ENCODE data around the gene RXRG. TPM values are rescaled to one million over a fixed set of nuclear protein-coding genes. Genes with fewer than 3 reads are reported as not detected.
A peak's percentile ranks its signal among the peaks of the same experiment; 100 is the strongest.

RXRG gene
- total and polyA plus RNA-seq, 3 experiments from 2014 or later: not detected

DNA sequence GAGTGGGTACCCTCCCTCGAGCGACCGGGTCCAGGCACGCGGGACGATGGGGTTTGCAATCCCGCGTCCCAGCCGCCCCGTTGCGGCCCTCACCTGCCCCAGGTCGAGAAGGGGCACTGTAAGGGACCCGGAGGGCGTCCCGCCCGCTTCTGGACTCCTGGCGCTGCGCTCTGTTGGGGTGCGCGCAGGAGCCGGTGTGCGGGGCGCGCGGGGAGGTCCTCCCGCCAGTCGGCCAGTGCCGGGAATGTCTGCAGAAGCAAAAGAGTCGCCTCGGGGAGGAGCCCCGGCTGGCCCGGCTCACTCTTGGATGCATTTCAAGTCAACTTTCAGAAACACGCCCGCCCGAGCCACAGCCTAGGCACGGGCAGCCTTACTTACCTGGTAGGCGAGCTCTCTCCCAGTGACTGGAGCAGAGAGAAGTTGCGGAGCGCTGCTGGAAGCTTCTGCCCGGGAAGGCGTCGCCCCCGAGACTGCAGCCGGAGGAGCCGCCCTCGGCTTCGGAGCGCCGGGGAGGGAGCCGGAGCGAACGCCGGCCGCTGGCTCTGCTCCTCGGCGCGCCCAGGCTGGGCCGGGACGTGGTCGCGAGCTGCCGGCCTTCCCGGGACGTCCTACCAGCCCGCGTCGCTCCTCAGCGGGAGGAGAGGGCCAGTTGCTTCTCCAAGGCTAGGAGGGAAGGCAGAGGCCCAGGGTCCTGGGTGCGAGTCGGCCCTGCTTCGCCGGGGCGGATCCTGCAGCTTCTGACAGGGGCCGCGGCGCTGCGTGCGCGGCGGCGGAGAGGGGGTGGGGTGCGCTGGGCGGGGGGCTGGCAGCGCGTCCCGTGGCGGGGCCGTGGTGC is 88.7 kb downstream of the RXRG start, which contains the start of gene LMX1A:
Gene LMX1A (minus strand): TSS at position 739 of the 835 bp plus-strand sequence. CDS start 1,156 bp downstream, outside the sequence.
- no peak for DNase-seq
- no peak within 1 kb of the TSS for H3K4me3 ChIP-seq (ENCODE audit: low read length)
- H3K27me3 ChIP-seq (ENCODE audit: insufficient read depth, low read length, poor library complexity, severe bottlenecking): peaks cover 30% of the 10 kb centered on the region
- ChIA-PET POLR2A (no interaction called here), CTCF (interaction anchor here (1.1 to 1.2 kb wide), 2 partner anchors 11 to 12 kb away, joined by 3 to 4 read pairs; no protein-coding TSS in a partner anchor)
- H3K27ac ChIP-seq (ENCODE audit: low read depth, low read length): no peak within 1 kb of the TSS
- Mint-ChIP-seq H3K4me1 (peaks cover 9 to 26% (median 11%) of the 10 kb centered on the region in 3 donors), H3K36me3 (no peaks in the 10 kb centered on the region), H3K9me3 (peaks cover 0 to 2% (median 0%) of the 10 kb centered on the region in 5 donors), H3K27ac (no peak within 1 kb of the TSS), H3K4me3 (no peak within 1 kb of the TSS), H3K27me3 (peaks cover 51 to 86% of the 10 kb centered on the region in 2 donors)
- H3K9me3 ChIP-seq (ENCODE audit: low read length): no peaks in the 10 kb centered on the region
- H3K36me3 ChIP-seq (ENCODE audit: insufficient read depth, low read length): no peaks in the 10 kb centered on the region
- H3K4me1 ChIP-seq (ENCODE audit: insufficient read depth, low read length): no peaks in the 10 kb centered on the region

GRCh38 chr1:165355139-165355976 is 89.6 kb downstream of the RXRG start:
- no peaks in the 10 kb centered on the region for H3K36me3 Mint-ChIP-seq
- H3K9me3 ChIP-seq (ENCODE audit: low read length): no peaks in the 10 kb centered on the region
- H3K4me3 ChIP-seq (ENCODE audit: low read length): no peak overlapping the region
- H3K27me3 ChIP-seq (ENCODE audit: insufficient read depth, low read length, poor library complexity, severe bottlenecking): peaks cover 35% of the 10 kb centered on the region
- peaks cover 50 to 86% of the 10 kb centered on the region in 2 donors for H3K27me3 Mint-ChIP-seq
- H3K36me3 ChIP-seq (ENCODE audit: insufficient read depth, low read length): no peaks in the 10 kb centered on the region
- H3K9me3 Mint-ChIP-seq: peaks cover 0 to 2% (median 0%) of the 10 kb centered on the region in 5 donors
- no peak for DNase-seq
- ChIA-PET POLR2A (no interaction called here), CTCF (interaction anchor here (1.1 kb wide), 2 partner anchors 12 to 13 kb away, joined by 3 read pairs; no protein-coding TSS in a partner anchor)
- H3K4me1 Mint-ChIP-seq: peaks cover 9 to 26% (median 11%) of the 10 kb centered on the region in 3 donors
- no peaks in the 10 kb centered on the region for H3K4me1 ChIP-seq (ENCODE audit: insufficient read depth, low read length)
- H3K27ac ChIP-seq (ENCODE audit: low read depth, low read length): no peak overlapping the region
- peak overlapping the region in 1 of 7 donors; percentile 20 for H3K4me3 Mint-ChIP-seq
- no peak overlapping the region for H3K27ac Mint-ChIP-seq

DNA sequence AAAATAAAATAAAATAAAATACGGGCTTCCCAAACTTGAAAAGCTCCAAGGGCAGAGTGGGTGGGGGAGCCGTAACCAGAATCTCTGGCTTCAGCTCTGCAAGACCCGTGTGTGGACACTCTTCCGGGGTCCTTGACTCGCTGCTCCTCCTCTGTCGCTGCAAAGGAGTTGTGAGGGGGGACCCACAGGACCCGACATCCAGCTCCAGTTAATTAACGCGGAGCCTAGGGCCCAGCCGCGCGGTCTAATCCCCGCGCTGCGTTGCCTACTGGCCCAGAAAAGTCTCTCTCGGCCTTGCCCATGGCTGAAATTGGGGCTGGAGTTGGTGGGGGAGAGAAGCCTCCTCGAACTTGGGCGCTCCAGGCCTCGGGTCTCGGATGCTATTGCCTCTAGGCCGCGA is 90.2 kb downstream of the RXRG start:
- Histone ChIP-seq H3K4me1 (ENCODE audit: insufficient read depth, low read length) (no peaks in the 10 kb centered on the region), H3K27me3 (ENCODE audit: insufficient read depth, low read length, poor library complexity, severe bottlenecking) (peaks cover 36% of the 10 kb centered on the region), H3K27ac (ENCODE audit: low read depth, low read length) (no peak overlapping the region), H3K36me3 (ENCODE audit: insufficient read depth, low read length) (no peaks in the 10 kb centered on the region), H3K9me3 (ENCODE audit: low read length) (no peaks in the 10 kb centered on the region), H3K4me3 (ENCODE audit: low read length) (no peak overlapping the region)
- Mint-ChIP-seq H3K4me1 (peaks cover 9 to 26% (median 11%) of the 10 kb centered on the region in 3 donors), H3K4me3 (no peak overlapping the region), H3K27me3 (peaks cover 46 to 86% of the 10 kb centered on the region in 2 donors), H3K36me3 (no peaks in the 10 kb centered on the region), H3K9me3 (peaks cover 0 to 2% (median 0%) of the 10 kb centered on the region in 5 donors), H3K27ac (no peak overlapping the region)
- ChIA-PET POLR2A (no interaction called here), CTCF (interaction anchor here (1.1 kb wide), 1 partner anchor 13 kb away, joined by 3 read pairs; no protein-coding TSS in a partner anchor)
- no peak for DNase-seq

DNA sequence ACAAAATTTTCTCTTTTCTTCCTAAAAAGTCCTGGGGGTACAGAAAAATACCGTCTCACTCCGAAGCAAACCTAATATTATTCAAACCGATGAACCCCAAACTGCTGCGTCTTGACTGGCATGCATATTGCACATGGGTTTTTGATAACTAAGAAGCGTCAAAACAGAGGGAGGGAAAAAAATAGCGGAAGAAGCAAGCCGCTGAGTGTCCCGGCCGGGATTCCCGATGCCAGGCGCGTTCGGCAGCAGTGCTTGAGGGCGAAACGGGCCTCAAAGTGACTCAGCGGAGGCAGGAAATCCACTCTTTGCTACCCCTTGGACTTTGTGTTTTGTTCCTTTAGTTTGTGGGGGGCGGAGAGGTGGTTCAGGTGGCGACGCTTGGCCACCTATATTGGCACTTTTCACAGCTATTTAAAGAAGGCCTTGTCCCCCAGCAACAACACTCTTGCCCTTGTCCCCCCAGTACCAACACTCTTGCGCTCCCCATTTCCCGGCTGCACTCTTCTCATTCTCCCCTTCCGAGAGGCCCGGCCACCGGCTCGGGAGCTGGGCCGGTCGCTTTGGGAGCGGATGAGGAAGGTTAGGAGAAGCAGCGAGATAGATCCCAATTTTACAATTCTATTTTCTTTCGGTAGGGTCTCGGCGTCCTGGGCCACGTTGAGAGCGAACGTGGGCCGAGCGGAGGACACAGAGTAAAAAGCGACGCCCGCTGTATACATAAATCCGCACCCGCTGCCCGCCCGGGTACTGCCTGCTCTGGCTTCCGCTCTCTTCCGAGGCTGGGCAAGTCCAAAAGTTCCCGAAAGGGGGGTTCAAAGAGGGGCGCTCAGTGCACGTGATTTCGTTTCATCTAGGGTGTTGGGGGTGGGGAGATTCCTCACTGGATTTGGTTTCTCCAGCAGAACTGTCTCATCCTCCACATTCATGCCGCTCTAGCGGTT is 90.9 kb downstream of the RXRG start:
- Histone ChIP-seq H3K27me3 (ENCODE audit: insufficient read depth, low read length, poor library complexity, severe bottlenecking) (peaks cover 36% of the 10 kb centered on the region), H3K9me3 (ENCODE audit: low read length) (no peaks in the 10 kb centered on the region), H3K4me1 (ENCODE audit: insufficient read depth, low read length) (no peaks in the 10 kb centered on the region), H3K4me3 (ENCODE audit: low read length) (no peak overlapping the region), H3K36me3 (ENCODE audit: insufficient read depth, low read length) (no peaks in the 10 kb centered on the region), H3K27ac (ENCODE audit: low read depth, low read length) (no peak overlapping the region)
- H3K9me3 Mint-ChIP-seq: peaks cover 0 to 2% (median 0%) of the 10 kb centered on the region in 5 donors
- ChIA-PET POLR2A (no interaction called here), CTCF (interaction anchor here (1.1 to 1.5 kb wide), 2 partner anchors 14 kb away, joined by 3 to 6 read pairs; no protein-coding TSS in a partner anchor)
- H3K27me3 Mint-ChIP-seq: peaks cover 48 to 88% of the 10 kb centered on the region in 2 donors
- DNase-seq: no peak
- peaks cover 9 to 26% (median 11%) of the 10 kb centered on the region in 3 donors for H3K4me1 Mint-ChIP-seq
- no peak overlapping the region for H3K4me3 Mint-ChIP-seq
- H3K27ac Mint-ChIP-seq: peak overlapping the region in 1 of 8 donors; percentile 53
- no peaks in the 10 kb centered on the region for H3K36me3 Mint-ChIP-seq

DNA sequence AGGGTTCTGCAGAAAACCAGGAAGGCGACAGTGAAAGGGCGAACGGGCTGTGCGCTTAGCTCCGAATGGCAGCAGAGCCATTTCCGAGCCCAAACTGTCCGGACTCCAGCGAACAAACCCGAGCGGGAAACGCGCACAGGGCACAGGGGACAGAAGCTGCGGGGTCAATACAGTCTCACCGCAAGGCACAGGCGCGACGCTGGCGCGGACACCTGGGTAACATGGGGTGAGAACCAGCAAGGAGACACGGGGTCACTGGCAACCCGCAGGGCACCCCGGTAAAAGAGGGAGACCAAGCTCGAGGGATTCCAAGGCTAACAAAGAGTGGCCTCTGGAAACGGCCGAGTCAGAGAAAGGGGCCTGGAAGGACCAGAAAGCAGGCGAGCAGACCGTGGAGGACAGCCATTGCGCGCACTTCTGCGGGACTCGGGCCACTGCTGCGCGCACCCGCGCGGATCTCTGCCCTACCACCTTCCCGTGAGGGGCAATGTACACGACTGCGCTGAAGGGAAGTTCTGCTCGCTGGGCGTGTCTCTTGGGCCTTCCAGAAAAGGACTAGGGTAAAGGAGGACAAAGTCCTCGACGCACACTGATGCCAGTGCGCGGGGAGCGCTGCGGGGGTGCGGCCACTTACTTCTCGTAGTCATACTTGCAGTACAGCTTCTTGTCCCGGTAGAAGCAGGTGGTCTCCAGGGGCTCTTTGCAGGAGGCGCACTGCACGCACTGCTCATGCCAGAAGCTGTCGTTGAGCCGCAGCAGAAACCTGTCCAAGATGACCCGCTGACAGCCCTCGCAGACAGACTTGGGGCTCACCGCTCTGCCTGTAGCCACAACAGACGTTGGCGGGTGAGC is 92.3 kb downstream of the RXRG start:
- no peaks in the 10 kb centered on the region for H3K4me1 ChIP-seq (ENCODE audit: insufficient read depth, low read length)
- no peaks in the 10 kb centered on the region for H3K36me3 ChIP-seq (ENCODE audit: insufficient read depth, low read length)
- POLR2A ChIA-PET: no interaction called here
- no peak overlapping the region for H3K4me3 ChIP-seq (ENCODE audit: low read length)
- Mint-ChIP-seq H3K4me3 (no peak overlapping the region), H3K36me3 (no peaks in the 10 kb centered on the region), H3K27me3 (peaks cover 50 to 84% of the 10 kb centered on the region in 2 donors), H3K27ac (no peak overlapping the region), H3K9me3 (peaks cover 0 to 2% (median 0%) of the 10 kb centered on the region in 5 donors), H3K4me1 (peaks cover 9 to 26% (median 11%) of the 10 kb centered on the region in 3 donors)
- no peak overlapping the region for H3K27ac ChIP-seq (ENCODE audit: low read depth, low read length)
- CTCF ChIA-PET: interaction anchor here (1.5 kb wide), 1 partner anchor 15 kb away, joined by 6 read pairs; no protein-coding TSS in a partner anchor
- peaks cover 33% of the 10 kb centered on the region for H3K27me3 ChIP-seq (ENCODE audit: insufficient read depth, low read length, poor library complexity, severe bottlenecking)
- no peak for DNase-seq
- no peaks in the 10 kb centered on the region for H3K9me3 ChIP-seq (ENCODE audit: low read length)

- Histone ChIP-seq H3K27me3 (ENCODE audit: insufficient read depth, low read length, poor library complexity, severe bottlenecking) (peaks cover 27% of the 10 kb centered on the region), H3K4me3 (ENCODE audit: low read length) (no peak overlapping the region), H3K4me1 (ENCODE audit: insufficient read depth, low read length) (no peaks in the 10 kb centered on the region), H3K27ac (ENCODE audit: low read depth, low read length) (no peak overlapping the region), H3K9me3 (ENCODE audit: low read length) (no peaks in the 10 kb centered on the region), H3K36me3 (ENCODE audit: insufficient read depth, low read length) (no peaks in the 10 kb centered on the region)
- ChIA-PET CTCF (interaction anchor here (1.5 kb wide), 1 partner anchor 16 kb away, joined by 6 read pairs; no protein-coding TSS in a partner anchor), POLR2A (no interaction called here)
- peak overlapping the region in 1 of 8 donors; percentile 38 for H3K27ac Mint-ChIP-seq
- peaks cover 43 to 82% of the 10 kb centered on the region in 2 donors for H3K27me3 Mint-ChIP-seq
- DNase-seq: no peak
- H3K4me3 Mint-ChIP-seq: no peak overlapping the region
- no peaks in the 10 kb centered on the region for H3K36me3 Mint-ChIP-seq
- H3K4me1 Mint-ChIP-seq: peaks cover 9 to 24% (median 11%) of the 10 kb centered on the region in 3 donors
- H3K9me3 Mint-ChIP-seq: peaks cover 0 to 2% (median 0%) of the 10 kb centered on the region in 5 donors
Observed at GRCh38 chr1:165351863-165352441, 93.0 kb downstream of the RXRG start.
